Measurements from ENCODE around the gene RTN4R.

The RTN4R gene

DNA sequence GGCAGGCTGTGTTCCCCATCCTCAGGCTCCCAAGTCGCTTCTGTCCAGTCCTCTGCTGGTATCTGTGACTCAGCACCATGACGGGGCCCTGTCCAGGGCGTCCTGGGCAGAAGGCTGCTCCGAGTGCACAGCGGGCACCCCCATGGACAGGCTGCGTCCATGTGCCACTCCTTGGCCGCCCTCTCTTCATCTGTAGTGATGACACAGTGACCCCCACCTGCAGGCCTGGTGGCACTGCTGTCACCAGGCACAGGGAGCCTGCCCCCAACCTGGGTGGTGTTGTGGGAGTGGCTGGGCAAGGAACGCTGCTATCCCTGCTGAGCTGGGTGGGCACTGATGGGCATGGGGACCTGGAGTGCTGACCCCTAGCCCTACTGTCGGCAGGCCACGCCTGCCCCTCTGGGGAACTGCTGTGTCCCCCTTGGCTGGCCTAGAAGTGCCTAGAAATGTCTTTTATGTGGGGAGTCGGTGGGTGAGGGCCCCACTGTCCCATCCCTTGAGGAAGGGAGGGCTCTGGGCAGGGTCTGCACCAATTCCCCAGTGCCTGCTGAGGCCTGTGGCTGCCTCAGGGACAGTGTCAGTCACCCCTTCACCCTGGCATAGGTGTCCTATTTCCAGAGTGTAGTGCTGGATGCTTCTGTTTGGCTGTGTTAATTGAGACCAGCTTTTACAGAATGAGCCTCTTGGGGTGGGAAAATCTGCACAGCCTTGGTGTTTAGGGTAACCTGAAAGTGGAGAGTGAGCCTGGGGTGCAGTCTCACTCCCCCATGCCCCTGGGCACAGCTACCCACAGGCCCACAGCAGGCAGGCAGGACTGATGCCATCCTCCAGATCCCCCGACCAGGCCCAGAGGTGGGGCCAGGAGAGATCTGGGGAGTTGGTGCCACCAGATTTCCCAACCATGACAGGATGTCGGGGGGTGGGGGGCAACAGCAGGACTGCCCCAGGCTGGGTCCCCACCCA lies 34.5 kb downstream of the RTN4R start:
- Histone ChIP-seq H3K27me3 (ENCODE audit: control insufficient read depth, insufficient read depth, low read length, poor library complexity, severe bottlenecking) (no peaks in the 10 kb centered on the region), H3K4me1 (ENCODE audit: control insufficient read depth, insufficient read depth, low read length) (peaks cover under 1% of the 10 kb centered on the region), H3K9me3 (ENCODE audit: control insufficient read depth, low read length) (no peaks in the 10 kb centered on the region), H3K36me3 (ENCODE audit: control insufficient read depth, insufficient read depth, low read length) (no peaks in the 10 kb centered on the region), H3K4me3 (ENCODE audit: insufficient read depth, low read depth, low read length) (no peak overlapping the region), H3K27ac (ENCODE audit: insufficient read depth, low read depth, low read length, poor library complexity, severe bottlenecking) (no peak overlapping the region)
- WGBS, 2 experiments, result 95% methylated on average over 13 of the region's 13 CpGs

DNA sequence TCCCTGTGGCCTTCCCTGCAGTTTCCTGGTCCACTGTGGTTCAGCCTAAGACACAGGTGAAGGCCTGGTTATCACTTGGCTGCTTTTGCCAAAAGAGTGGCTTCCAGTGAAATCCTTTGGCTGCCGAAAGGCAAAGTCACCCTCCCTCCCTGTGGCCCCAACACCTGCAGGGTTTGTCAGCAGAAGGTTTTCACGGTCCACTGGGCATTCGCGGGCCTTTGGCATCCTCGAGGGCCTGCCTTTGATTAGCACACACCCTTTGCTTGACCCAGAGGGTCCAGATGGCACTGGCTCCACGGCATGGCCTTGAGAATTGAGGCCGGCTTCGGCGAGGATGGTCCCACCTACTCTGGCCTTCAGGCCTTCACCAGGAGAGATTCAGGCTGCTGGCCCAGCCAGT lies 35.3 kb downstream of the RTN4R start:
- Histone ChIP-seq H3K36me3 (ENCODE audit: control insufficient read depth, insufficient read depth, low read length) (no peaks in the 10 kb centered on the region), H3K27me3 (ENCODE audit: control insufficient read depth, insufficient read depth, low read length, poor library complexity, severe bottlenecking) (no peaks in the 10 kb centered on the region), H3K9me3 (ENCODE audit: control insufficient read depth, low read length) (no peaks in the 10 kb centered on the region), H3K27ac (ENCODE audit: insufficient read depth, low read depth, low read length, poor library complexity, severe bottlenecking) (no peak overlapping the region), H3K4me1 (ENCODE audit: control insufficient read depth, insufficient read depth, low read length) (no peaks in the 10 kb centered on the region), H3K4me3 (ENCODE audit: insufficient read depth, low read depth, low read length) (no peak overlapping the region)
- WGBS, 2 experiments, result 93 to 95% methylated on average over 9 of the region's 9 CpGs

DNA sequence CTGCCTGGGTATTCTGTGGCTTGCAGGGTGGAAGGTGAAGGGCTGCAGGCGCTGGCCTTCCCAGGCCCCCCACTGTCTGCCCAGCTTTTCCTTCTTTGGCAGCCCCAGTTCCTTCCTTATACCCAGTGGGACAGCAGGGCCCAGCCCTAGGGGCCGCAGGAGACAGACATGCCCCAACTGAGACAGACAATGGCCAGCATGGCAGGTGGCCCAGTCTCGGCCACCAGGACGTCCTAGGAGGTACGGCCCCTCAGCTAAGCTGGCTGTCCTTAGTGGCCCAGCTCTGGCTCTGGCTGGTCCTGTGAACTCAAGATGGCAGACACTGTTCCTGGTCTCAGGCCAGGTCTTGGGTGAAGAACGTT lies 35.9 kb downstream of the RTN4R start:
- no peak overlapping the region for H3K4me3 ChIP-seq (ENCODE audit: insufficient read depth, low read depth, low read length)
- H3K27ac ChIP-seq (ENCODE audit: insufficient read depth, low read depth, low read length, poor library complexity, severe bottlenecking), result no peak overlapping the region
- H3K36me3 ChIP-seq (ENCODE audit: control insufficient read depth, insufficient read depth, low read length), result no peaks in the 10 kb centered on the region
- no peaks in the 10 kb centered on the region for H3K9me3 ChIP-seq (ENCODE audit: control insufficient read depth, low read length)
- H3K4me1 ChIP-seq (ENCODE audit: control insufficient read depth, insufficient read depth, low read length), result no peaks in the 10 kb centered on the region
- H3K27me3 ChIP-seq (ENCODE audit: control insufficient read depth, insufficient read depth, low read length, poor library complexity, severe bottlenecking), result no peaks in the 10 kb centered on the region
- 78 to 79% methylated on average over 6 of the region's 6 CpGs for WGBS, 2 experiments

DNA sequence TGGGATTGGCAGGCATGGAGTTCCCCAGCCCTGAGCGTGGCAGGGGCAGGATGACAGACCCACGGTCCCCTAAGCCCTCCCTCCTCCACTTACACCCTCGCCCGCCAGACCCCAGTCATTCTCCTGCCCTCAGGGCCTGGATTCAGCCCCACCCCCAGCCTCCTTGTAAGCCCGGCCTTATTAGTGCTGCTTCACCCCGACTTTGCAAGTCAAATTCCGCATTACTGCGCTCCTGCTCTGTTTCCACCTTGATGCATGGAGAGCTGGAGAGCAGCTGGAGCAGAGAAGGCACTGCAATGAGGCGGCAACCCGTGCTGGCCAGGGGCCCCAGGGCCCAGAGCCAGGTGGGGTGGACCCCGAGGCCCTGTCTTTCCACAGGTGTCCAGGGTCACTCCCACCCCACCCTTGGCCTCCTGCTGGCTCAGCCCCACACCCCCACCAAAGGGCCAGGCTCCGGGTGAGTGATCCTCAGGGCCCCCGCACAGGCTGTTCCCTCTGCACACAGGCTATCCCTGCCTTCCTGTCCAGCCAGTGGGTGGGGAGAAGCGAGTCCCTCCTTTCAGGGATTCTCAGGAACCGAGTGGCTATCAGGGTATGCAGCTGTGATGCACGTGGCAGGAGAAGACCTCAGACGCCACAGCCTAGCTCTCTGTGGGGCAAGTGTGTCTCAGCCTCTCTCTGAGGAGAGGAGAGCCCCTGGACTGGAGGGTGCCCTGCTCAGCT lies 36.4 kb downstream of the RTN4R start:
- WGBS, 2 experiments, result 82 to 83% methylated on average over 17 of the region's 17 CpGs
- Histone ChIP-seq H3K36me3 (ENCODE audit: control insufficient read depth, insufficient read depth, low read length) (no peaks in the 10 kb centered on the region), H3K4me3 (ENCODE audit: insufficient read depth, low read depth, low read length) (no peak overlapping the region), H3K27ac (ENCODE audit: insufficient read depth, low read depth, low read length, poor library complexity, severe bottlenecking) (no peak overlapping the region), H3K9me3 (ENCODE audit: control insufficient read depth, low read length) (no peaks in the 10 kb centered on the region), H3K27me3 (ENCODE audit: control insufficient read depth, insufficient read depth, low read length, poor library complexity, severe bottlenecking) (no peaks in the 10 kb centered on the region), H3K4me1 (ENCODE audit: control insufficient read depth, insufficient read depth, low read length) (no peaks in the 10 kb centered on the region)

DNA sequence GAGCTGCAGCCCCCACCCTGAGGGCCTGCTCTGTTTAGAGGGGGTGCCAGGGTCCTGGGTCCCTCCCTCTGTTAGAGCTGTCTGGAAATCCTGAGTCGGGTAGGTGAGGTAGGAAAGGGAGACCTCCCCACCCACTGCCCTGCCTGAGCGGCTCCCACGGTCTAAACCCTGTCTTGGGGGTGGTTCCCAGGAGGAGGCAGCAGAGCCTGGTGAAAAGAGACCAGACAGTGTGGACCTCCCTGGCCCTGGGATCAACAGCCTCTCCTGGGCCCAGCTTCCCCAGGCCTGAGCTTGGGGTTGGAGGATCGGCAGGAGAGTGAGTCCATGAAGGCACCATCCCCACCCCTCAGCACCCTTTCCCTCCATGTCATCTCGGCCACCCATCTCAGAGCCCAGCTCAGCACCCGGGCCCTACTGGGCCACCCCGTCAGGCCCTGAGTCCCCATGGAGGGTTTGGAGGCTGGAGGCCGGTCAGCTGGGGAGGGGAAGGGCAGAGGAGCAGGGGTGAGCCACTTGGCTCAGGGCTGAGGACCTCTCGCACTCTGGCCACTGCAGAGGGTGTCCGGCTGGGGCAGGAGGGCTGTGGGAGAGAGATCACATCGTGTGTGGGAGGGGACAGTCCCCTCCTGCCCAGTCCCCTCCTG lies 37.2 kb downstream of the RTN4R start:
- Histone ChIP-seq H3K36me3 (ENCODE audit: control insufficient read depth, insufficient read depth, low read length) (no peaks in the 10 kb centered on the region), H3K4me1 (ENCODE audit: control insufficient read depth, insufficient read depth, low read length) (no peaks in the 10 kb centered on the region), H3K27me3 (ENCODE audit: control insufficient read depth, insufficient read depth, low read length, poor library complexity, severe bottlenecking) (no peaks in the 10 kb centered on the region), H3K9me3 (ENCODE audit: control insufficient read depth, low read length) (no peaks in the 10 kb centered on the region), H3K4me3 (ENCODE audit: insufficient read depth, low read depth, low read length) (no peak overlapping the region), H3K27ac (ENCODE audit: insufficient read depth, low read depth, low read length, poor library complexity, severe bottlenecking) (no peak overlapping the region)
- 92 to 94% methylated on average over 11 of the region's 11 CpGs for WGBS, 2 experiments

DNA sequence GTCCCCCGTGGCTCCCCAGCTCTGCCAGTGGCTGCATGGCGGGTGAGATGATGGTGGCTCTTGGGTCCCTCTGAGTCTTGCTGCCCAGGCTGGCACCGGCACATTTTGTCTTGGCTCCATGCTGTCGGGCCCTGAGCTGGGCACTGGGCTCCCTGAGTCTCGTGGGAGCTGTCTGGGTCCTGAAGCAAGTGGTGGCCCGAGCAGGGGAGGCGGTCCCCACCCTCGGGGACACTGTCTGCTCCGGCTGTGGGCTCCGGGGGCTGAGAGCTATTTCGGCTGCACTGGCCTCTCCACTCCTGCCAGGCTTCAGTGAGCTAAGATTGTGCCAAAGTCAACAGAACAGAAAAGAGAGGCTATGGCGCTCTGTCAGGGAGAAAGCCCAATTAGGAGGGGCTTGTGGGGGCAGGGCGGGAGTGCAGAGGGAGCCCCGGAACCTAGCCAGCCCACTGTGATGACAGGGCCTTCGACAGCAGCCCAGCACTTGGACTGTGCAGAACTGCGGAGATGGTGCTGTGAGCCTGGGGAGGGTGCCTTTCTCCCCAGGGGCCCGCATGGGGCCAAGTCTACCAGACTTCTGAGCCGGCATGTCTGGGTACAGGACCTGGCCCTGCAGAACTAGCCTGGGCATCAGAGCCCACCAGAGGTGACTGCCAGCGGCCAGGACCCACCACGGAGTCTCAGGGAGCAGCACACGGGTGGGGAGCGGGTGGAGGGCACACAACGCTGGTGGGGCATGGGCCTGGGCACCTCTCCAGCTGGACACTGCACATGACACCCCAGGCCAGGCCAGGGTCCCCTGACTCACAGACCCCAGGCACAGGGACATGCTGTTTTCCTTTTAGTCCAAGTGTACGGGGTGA lies 38.0 kb downstream of the RTN4R start:
- no peaks in the 10 kb centered on the region for H3K4me1 ChIP-seq (ENCODE audit: control insufficient read depth, insufficient read depth, low read length)

DNA sequence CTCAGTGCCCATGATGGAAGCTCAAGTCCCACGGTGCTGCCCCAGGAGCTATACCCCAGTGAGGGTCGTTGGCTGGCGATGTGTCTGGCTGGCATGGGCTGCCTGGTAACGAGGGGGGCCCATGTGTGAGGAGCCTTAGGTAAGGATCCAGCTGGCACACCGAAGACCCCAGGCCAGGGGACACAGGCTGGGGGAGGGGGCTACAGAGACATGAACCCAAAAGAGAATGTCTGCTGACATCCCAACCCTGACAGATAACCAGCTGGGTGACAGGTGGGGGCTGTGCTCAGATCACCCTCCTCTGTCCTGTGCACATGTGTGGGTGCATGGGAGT lies 39.2 kb downstream of the RTN4R start:
- Histone ChIP-seq H3K9me3 (ENCODE audit: control insufficient read depth, low read length) (no peaks in the 10 kb centered on the region), H3K4me1 (ENCODE audit: control insufficient read depth, insufficient read depth, low read length) (no peaks in the 10 kb centered on the region), H3K27ac (ENCODE audit: insufficient read depth, low read depth, low read length, poor library complexity, severe bottlenecking) (no peak overlapping the region), H3K27me3 (ENCODE audit: control insufficient read depth, insufficient read depth, low read length, poor library complexity, severe bottlenecking) (no peaks in the 10 kb centered on the region), H3K36me3 (ENCODE audit: control insufficient read depth, insufficient read depth, low read length) (no peaks in the 10 kb centered on the region), H3K4me3 (ENCODE audit: insufficient read depth, low read depth, low read length) (no peak overlapping the region)
- WGBS, 2 experiments, result 94 to 96% methylated on average over 5 of the region's 5 CpGs

More for the DNA sequence above, 38.0 kb downstream of the RTN4R start:
- H3K27me3 ChIP-seq (ENCODE audit: control insufficient read depth, insufficient read depth, low read length, poor library complexity, severe bottlenecking), result no peaks in the 10 kb centered on the region
- H3K36me3 ChIP-seq (ENCODE audit: control insufficient read depth, insufficient read depth, low read length), result no peaks in the 10 kb centered on the region
- H3K27ac ChIP-seq (ENCODE audit: insufficient read depth, low read depth, low read length, poor library complexity, severe bottlenecking), result no peak overlapping the region
- WGBS, 2 experiments, result 92 to 94% methylated on average over 24 of the region's 24 CpGs
- H3K4me3 ChIP-seq (ENCODE audit: insufficient read depth, low read depth, low read length), result no peak overlapping the region
- H3K9me3 ChIP-seq (ENCODE audit: control insufficient read depth, low read length), result no peaks in the 10 kb centered on the region

DNA sequence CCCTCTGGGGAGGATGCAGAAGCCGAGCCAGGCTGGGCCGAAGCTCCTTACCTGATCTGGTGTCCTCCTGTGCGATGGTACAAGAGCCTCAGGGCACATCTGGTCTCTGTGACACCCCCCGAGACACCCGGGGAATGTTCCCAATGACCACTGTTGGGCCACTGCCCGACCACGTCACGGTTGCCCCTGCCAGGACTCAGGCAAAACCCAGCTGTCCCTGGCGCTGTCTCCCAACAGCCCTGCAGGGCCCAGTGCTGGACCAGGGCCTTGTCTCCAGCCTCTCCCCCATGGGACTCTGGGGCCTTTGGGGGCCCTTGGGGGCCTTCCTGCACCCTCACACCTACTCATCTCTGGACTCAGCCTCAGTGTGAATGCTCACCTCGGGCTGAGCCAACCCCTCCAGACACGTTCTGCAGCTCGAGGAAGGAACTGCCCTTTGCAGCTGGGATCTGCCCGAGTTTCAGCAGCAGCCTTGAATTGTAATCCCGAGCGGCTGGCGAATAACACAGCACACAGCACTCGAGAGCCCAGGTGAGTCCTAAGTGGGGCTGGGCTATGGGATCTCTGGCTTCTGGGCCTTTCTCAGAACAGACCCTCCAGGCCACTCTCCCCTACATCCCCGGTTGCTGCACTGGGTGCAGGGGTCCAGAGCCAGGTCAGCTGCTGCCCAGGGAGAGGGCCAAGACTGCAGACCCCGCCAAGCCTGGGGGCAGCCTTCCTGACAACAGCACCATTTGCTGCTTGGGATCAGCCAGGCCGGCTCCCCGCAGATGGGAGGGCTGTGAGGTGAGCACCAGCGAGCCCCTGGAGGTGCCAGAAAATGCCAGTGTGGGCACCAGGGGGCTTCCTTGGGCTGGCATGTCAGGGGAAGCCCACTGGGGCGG lies 39.8 kb downstream of the RTN4R start:
- Histone ChIP-seq H3K9me3 (ENCODE audit: control insufficient read depth, low read length) (no peaks in the 10 kb centered on the region), H3K27ac (ENCODE audit: insufficient read depth, low read depth, low read length, poor library complexity, severe bottlenecking) (no peak overlapping the region), H3K4me1 (ENCODE audit: control insufficient read depth, insufficient read depth, low read length) (no peaks in the 10 kb centered on the region), H3K27me3 (ENCODE audit: control insufficient read depth, insufficient read depth, low read length, poor library complexity, severe bottlenecking) (no peaks in the 10 kb centered on the region), H3K36me3 (ENCODE audit: control insufficient read depth, insufficient read depth, low read length) (no peaks in the 10 kb centered on the region), H3K4me3 (ENCODE audit: insufficient read depth, low read depth, low read length) (no peak overlapping the region)
- WGBS, 2 experiments, result 91 to 93% methylated on average over 23 of the region's 23 CpGs

DNA sequence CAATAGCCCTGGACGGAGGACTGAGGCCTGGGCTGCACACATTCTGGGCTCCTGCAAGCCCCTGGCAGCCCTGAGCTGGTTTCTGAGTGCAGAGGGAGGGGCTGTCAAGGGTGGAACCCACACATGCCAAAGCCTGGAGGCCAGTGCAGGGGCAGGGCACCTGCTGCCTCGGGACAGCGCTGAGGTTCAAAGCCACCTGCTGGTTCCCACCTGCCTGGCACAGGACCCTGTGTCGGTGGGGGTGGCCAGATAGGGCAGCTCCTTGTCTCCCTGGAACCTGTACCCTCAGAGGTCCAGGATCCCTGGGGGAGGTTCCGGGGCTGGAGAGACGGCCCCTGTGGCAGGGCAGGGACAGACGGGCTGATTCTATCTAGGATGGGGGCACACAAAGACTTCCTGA lies 40.8 kb downstream of the RTN4R start:
- no peaks in the 10 kb centered on the region for H3K4me1 ChIP-seq (ENCODE audit: control insufficient read depth, insufficient read depth, low read length)
- no peaks in the 10 kb centered on the region for H3K36me3 ChIP-seq (ENCODE audit: control insufficient read depth, insufficient read depth, low read length)
- WGBS, 2 experiments, result 91 to 92% methylated on average over 7 of the region's 7 CpGs
- H3K27ac ChIP-seq (ENCODE audit: insufficient read depth, low read depth, low read length, poor library complexity, severe bottlenecking), result no peak overlapping the region
- H3K4me3 ChIP-seq (ENCODE audit: insufficient read depth, low read depth, low read length), result no peak overlapping the region
- no peaks in the 10 kb centered on the region for H3K27me3 ChIP-seq (ENCODE audit: control insufficient read depth, insufficient read depth, low read length, poor library complexity, severe bottlenecking)
- no peaks in the 10 kb centered on the region for H3K9me3 ChIP-seq (ENCODE audit: control insufficient read depth, low read length)
